AG09319 (cell line): ENCODE data around the gene FALEC.
A peak's percentile ranks its signal among the peaks of the same experiment; 100 is the strongest.

Source experiments
- DNase-seq: peaks from one replicate; pipeline ENCODE4 v3.0.0-alpha.2; 2010; ENCODE audit warnings: low read depth; ENCODE audit errors: extremely low read depth
- TF ChIP-seq, protein P1 (sequence below): IDR thresholded peaks from 2 replicates; pipeline ENCODE4 v1.5.1; 2011; ENCODE audit warnings: low read depth, mild to moderate bottlenecking, inconsistent platforms, low read length, moderate library complexity

The FALEC gene

DNA sequence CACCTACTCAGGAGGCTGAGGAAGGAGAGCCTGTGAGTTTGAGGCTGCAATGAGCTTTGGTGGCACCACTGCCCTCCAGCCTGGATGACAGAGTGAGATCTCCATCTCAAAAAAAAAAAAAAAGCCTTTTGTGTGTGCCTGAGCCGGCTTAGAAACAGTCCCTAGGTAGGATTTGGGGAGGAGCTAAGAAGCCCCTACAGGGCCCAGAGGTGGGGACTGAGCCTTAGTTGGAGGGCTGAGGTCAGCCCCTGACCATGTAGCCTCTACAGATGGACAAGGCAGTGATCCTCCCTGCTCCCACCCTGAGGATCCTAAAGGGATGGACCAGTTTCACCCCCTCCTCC is 36.2 kb downstream of the FALEC start:
- TF ChIP-seq, protein P1, sequence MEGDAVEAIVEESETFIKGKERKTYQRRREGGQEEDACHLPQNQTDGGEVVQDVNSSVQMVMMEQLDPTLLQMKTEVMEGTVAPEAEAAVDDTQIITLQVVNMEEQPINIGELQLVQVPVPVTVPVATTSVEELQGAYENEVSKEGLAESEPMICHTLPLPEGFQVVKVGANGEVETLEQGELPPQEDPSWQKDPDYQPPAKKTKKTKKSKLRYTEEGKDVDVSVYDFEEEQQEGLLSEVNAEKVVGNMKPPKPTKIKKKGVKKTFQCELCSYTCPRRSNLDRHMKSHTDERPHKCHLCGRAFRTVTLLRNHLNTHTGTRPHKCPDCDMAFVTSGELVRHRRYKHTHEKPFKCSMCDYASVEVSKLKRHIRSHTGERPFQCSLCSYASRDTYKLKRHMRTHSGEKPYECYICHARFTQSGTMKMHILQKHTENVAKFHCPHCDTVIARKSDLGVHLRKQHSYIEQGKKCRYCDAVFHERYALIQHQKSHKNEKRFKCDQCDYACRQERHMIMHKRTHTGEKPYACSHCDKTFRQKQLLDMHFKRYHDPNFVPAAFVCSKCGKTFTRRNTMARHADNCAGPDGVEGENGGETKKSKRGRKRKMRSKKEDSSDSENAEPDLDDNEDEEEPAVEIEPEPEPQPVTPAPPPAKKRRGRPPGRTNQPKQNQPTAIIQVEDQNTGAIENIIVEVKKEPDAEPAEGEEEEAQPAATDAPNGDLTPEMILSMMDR = no peak
- DNase-seq = no peak

DNA sequence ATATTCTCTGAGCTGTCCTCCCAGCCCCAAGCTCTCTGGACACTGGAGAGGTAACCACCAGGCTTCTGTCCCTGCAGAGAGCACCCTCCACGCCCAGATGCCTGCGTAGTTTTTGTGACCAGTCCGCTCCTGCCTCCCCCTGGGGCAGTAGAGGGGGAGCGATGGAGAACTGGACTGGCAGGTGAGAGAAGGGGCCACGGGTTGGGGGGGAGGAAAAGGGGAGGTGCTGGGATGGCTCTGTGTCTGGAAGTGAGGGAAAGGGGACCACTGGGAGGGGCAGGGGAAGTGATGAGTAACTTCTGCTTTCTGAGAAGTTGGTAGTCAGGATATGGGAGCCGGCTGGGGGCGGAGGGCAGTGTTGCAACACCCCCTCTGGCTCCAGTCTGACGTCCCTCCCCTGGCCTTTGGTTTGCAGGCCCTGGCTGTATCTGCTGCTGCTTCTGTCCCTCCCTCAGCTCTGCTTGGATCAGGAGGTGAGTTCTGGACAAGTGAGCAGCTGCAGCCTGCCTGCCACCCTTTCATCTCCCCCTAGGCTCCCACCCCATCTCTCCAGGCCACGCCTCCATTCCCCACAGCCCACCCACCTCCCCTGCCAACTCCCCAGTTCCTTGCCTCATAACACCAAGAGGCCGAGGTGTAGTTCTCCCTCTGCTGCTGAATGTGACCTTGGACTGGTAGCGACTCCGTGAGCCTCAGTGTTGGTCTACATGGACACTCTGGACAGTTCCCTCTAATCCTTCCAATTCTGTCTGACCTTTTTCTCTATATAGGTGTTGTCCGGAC is 36.8 kb downstream of the FALEC start:
- peak; percentile 83 for DNase-seq
- TF ChIP-seq, protein P1 = peak; percentile 1

DNA sequence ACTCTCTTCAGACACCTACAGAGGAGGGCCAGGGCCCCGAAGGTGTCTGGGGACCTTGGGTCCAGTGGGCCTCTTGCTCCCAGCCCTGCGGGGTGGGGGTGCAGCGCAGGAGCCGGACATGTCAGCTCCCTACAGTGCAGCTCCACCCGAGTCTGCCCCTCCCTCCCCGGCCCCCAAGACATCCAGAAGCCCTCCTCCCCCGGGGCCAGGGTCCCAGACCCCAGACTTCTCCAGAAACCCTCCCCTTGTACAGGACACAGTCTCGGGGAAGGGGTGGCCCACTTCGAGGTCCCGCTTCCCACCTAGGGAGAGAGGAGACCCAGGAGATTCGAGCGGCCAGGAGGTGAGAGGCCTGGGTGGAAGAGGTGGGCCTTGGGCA is 37.3 kb downstream of the FALEC start:
- TF ChIP-seq, protein P1 = no peak
- DNase-seq = no peak

DNA sequence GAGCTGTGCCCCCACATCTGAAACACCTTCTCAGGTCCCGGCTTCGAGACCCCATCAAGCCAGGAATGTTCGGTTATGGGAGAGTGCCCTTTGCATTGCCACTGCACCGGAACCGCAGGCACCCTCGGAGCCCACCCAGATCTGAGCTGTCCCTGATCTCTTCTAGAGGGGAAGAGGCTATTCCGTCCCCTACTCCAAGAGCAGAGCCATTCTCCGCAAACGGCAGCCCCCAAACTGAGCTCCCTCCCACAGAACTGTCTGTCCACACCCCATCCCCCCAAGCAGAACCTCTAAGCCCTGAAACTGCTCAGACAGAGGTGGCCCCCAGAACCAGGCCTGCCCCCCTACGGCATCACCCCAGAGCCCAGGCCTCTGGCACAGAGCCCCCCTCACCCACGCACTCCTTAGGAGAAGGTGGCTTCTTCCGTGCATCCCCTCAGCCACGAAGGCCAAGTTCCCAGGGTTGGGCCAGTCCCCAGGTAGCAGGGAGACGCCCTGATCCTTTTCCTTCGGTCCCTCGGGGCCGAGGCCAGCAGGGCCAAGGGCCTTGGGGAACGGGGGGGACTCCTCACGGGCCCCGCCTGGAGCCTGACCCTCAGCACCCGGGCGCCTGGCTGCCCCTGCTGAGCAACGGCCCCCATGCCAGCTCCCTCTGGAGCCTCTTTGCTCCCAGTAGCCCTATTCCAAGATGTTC is 38.0 kb downstream of the FALEC start:
- DNase-seq = no peak
- TF ChIP-seq, protein P1 = no peak

DNA sequence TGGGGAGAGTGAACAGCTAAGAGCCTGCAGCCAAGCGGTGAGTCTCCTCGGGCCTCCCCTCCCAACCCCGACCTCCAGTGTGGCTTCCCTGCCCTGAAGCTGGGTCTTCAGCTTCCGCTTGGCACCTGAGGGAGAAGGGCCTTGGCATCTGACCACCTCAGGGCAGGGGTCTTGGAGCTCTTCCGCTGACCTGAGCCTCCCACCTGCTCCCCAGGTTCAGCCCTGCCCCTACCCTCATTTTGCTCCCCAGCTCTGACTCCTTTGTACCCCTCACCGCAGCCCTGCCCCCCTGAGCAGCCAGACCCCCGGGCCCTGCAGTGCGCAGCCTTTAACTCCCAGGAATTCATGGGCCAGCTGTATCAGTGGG is 38.5 kb downstream of the FALEC start:
- TF ChIP-seq, protein P1 = no peak
- no peak for DNase-seq

DNA sequence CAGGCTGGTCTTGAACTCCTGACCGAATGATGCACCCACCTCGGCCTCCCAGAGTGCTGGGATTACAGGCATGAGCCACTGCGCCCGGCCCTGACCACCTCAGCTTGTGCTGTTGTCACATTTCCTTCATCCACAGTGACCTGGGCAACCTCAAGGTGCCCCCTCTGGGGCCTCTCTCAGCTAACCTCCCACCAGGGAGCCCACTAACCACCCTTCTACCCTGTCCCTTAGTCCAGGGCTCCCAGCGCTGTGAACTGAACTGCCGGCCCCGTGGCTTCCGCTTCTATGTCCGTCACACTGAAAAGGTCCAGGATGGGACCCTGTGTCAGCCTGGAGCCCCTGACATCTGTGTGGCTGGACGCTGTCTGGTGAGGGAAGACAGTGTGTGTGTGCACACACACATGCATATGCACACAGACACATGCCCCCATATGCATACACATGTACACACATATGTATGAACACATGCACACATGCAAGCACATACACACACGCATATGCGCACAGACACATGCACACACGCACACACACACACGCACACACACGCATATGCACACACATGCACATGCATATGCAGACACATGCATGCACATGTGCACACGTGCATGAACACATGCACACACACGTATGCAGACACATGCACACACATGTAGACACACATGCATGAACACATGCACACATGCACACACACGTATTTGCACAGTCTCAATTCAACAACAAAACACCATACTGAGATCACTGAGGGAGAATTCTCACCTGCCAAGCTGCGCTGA is 39.8 kb downstream of the FALEC start:
- no peak for DNase-seq
- TF ChIP-seq, protein P1 = no peak
